Stimulated activated CD4-positive, alpha-beta T cell treated with anti-CD3 and anti-CD28 coated beads, Interleukin-4, amount 100 ng/mL, for 24 hours (primary cell): ENCODE measurements around the gene RBM19.

Source experiments
- DNase-seq: peaks from one replicate; pipeline ENCODE4 v3.0.0-alpha.2; 2020

RBM19 gene

DNA sequence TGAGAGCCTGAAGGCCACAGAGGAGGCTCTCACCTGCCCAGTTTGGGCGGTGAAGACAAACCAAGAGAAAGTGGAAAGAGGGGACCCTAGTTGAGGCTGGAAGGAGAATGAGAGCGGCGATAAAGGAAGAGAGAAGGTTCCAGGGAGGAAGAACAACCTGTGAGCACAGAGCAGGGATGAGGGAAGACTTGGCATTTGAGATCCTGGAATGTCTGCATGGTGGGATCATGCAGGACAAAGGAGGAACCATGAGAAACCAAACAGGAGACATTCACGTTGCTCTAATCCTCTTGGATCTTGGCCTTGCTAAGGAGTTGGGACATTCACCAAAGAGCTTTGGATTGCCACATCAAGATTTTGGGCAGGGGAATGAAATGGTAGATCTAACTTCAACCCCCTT is 22.9 kb upstream of the RBM19 start:
- DNase-seq, result no peak

DNA sequence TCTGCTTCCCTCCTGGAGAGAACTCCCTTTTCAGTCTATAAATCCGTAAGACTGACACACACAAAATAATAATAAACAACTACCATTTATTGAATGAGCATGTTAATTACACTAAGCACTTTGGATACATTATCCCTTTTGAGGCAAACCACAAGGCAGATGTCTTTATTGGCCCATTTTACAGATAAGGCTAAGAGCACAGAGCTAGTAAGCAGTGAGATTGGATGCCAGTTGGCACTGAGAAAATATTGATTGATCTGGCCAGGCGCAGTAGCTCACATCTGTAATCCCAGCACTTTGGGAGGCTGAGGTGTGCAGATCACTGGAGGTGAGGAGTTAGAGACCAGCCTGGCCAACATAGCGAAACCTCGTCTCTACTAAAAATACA is 21.9 kb upstream of the RBM19 start:
- no peak for DNase-seq

DNA sequence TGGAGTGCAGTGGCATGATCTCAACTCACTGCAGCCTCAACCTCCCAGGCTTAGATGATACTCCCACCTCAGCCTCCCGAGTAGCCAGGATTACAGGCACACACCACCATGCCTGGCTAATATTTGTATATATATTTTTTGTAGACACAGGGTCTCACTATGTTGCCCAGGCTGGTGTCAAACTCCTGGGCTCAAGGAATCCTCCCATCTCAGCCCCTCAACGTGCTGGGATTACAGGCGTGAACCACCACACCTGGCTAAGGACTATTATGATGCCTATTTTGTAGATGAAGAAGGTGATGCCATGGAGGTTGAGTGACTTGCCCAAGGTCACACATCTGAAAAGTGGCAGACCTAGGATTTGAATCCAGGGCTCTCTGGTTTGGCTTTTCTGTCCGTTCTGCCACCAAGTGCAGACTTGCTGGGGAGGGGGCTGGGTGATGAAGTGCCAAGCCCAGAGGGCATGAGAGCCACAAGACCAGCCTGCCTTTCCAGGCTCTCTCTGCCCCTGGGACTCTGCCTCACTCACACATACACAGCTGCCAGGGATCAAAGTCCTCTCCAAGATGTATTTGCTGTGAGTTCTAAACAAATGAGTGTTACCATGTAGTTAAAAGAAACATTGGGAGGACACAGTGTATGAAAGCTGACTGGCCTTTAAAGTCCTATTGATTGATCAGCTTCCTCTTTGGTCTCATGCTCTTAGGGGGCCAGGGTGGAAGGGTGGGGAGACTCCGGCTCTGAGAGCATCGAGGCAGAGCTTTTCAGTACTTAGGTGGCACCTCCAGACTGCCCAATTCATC is 21.3 kb upstream of the RBM19 start:
- DNase-seq, result no peak

DNA sequence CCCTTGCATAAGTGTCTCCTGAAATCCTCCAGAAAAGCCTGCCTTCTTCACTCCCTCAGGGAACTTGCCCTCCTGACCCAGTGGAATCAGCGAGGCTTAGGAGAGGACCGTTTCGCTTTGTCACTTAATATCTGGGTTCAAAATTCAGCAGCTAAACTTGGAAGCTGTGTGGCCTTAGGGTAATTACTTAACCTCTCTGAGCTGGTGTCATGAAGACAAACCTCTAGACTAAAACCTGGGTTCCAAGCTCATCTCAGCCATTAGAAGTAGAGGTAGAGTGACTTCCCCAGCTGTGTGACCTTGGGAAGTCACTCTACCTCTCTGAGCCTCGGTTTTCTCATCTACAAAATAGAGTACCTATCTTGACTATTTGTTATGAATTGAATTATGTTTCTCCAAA is 18.3 kb upstream of the RBM19 start:
- no peak for DNase-seq

DNA sequence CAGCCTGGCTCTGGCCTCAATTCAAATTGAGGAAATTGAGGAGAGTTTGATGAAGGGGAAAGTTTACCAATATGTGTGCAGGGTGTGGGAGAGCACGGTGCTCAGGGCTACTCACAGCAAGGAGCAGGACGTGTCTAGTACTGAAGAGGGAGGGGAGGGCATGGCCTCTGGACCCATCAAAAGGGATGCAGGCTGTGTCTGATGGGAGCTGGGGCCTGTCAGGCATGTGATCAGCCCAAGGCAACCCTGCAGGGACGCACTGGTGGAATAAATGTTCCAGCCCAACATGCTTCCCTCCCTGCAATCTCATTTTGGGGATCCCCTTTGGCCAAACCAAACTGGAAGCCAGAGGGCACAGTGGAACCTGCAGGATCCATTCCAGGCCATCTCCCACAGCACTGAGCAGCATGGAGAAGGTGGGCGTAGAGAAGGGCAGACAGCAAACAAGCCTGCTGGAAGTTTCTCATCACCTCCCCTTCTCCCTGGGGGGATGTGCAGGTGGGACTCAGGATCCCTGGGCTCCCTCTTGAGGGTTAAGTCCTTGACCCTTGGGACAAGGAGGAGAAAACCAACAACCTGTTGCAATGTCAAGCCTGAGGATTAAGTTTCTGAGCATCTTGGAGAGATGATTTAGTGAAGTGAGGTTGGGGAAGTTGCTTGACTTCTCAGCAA is 17.8 kb upstream of the RBM19 start:
- DNase-seq, result no peak

DNA sequence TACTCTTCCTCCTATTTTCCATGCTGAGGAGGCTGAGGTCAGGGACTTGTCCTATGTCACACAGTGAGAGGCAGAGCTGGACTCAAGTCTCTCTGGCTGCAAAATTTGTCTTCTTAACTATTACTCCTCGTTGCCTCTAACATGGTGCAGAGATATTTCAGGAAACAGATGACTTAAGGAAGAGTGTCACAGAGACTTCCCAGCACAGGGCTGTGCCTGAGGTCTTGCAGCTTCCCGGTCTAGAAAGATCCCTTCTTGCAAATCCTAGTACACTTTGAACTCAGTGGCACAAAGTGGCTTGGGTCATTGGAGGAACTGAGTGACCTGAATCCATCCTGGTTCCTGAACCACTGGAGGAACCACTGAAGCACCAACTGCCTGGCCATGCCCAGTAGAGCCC is 17.1 kb upstream of the RBM19 start:
- DNase-seq, result no peak

DNA sequence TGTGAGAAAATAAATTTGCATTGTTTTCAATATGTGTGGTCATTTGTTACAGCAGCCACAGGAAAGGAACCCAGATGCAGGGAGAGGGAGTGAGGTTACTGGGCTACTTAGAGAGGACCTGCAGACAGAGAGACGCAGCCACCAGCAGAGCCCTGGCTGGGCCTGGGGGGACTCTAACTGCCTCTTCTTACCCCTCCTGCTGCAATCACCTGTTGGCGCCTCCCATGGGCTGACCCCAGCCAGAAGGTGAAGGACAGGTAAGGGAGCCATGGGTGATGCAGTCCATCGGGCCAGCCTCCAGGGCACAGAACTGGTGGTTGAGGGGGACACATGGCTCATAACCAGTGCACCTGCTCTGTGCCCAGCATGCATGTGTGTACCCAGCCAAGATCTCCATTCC is 15.8 kb upstream of the RBM19 start:
- DNase-seq, result no peak

DNA sequence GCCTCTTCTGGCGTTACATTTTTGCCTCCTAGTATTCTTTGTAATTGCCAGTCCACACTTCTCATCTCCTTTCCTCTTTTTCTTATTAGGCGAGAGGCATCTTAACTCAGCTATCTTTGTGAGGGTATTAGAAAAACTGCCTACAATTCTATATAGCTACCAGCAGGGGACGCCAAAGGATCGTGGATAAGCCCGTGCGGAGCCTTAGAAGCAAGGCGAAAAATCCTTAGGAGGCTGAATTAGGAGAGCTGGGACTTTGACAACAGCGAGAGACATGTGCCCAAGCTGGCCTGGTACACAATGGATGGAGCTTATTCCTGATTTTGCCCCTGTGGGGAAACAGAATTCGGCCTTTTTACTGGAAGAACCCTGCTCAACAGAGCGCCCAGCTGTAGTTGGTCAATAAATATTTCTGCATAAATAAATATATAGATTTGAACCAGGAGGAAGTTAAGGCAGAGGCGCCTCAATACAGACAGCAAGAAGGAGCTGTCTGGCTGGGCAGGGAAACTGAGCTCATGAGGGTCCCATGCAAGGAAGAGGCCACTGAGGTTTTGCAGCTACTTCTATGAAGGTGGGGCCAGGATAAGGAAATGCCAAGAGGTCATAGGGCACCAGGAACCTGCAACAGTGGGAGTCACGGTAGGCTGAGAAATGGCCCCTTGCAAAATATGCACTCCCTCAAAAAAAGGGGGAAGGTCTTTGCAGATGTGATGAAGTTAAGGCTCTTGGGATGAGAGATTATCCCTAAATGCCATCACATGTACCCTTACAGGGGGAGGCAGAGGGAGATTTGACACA is 14.6 kb upstream of the RBM19 start:
- peak; percentile 20 for DNase-seq

DNA sequence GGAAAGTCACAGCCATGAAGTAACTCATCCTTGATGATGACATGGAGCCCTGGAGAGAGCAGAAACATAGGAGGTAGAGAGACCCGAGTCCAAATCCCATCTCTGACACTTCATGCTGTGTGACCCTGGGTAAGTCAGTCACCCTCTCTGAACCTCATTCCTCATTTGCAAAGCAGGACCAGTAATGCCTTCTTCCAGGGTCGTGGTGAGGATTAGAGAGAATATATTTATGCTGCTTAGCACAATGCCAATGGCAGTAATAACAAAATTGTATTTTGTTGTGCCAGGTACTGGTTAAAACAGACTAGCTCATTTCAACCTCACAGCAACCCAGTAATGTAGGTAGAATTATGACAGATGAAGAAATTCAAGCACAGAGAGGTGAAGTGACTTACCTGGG is 13.9 kb upstream of the RBM19 start:
- no peak for DNase-seq

DNA sequence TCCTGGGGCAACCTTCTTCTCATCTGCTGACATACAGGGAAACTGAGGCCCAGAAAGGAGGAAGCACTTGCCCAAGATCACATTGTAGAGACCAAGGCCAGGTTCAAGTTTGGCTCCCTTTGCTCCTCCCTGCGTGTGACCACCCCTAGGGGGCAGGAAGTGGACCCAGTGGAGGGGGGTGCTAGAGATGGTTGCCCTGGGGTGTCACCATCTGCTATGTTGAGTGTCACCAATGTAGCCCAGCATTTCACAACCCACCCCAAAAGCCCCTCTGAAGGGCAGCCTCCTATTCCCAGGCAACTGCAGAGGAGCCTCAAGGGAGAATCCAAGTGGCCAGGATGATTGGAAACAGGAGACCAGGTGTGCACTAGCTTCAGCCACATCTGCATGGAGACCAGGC is 12.0 kb upstream of the RBM19 start:
- no peak for DNase-seq

DNA sequence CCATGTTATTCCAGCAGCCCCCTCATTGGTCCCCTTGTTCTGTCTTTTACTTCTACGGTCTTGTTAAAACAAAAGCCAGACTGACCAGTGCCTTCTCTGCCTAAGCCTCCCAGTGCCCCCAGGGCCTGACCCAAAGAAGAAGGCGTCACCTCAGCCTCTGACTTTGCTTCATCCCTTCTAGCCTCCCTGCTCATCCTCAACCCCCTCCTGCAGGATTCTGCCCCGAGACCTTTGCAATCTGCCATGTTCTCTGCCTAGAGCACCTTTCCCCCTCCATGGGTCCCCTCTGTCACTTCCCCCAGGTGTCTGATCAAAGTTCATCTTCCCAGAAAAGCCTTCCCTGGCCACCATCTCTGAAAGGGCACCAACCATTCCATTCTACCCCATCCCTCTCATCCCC is 7.9 kb upstream of the RBM19 start:
- no peak for DNase-seq

DNA sequence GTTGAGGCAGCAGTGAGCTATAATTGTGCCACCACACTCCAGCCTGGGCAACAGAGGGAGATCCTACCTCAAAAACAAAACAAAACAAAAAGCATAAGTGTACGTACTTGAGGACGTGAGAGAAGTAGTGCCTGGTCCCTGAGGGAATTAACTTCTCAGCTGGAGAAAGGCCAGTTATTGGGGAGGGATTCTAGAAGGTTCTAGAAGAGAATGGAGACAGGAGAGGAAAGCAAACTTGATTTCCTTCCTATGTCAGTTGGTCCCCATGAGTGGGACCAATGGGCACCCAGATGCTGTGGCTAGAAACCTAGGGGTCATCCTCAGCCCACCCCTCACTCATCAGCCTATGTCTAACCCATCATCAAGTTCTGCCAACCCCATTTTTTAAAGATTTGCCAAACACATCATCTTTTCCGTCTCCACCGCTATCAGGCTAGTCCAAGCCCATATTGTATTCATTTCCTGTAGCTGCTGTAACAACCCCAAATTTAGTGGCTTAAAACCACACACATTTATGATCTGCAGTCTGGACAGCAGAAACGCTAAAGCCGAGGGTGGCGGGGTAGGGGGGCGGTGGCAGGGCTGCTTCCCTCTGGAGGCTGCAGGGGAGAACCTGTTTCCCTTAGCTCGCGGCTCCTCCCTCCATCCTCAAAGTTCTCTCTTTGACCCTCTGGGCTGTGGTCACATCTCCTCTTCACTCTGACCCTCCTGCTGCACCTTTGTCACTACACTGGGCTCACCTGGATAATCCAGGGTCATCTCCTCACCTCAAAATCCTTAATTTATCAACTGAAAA is 7.2 kb upstream of the RBM19 start:
- no peak for DNase-seq

DNA sequence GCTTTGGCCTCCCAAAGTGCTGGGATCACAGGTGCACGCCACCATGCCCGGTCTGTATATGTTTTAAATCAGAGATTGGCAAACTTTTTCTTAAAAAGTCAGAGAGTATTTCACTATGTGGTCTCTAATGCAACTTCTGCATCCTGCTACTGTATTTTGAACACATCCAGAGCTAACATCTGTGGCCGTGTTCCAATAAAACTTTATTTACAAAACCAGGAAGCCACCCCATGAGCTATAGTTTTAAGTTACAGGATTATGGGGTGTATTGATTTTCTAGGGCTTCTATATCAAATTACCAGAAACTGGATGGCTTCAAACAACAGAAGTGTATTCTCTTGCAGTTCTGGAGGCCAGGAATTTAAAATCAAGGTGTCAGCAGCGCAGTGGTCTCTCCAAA is 5.3 kb upstream of the RBM19 start:
- DNase-seq, result no peak

DNA sequence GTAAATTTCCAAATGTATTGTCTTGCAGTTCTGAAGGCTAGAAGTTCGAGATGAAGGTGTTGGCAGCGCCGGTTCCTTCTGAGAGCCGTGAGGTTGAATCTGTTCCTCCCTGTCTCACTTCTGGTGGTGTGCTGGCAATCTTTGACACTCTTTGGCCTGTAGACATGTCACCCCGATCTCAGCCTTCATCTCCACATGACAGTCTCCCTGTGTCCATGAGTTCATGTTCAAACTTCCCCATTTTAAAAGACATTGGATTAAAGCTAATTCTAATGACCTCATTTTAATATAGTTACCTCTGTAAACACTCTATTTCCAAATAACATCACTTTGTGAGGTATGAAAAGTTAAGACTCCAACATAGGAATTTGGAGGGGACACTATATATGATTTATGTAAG is 4.1 kb upstream of the RBM19 start:
- no peak for DNase-seq

DNA sequence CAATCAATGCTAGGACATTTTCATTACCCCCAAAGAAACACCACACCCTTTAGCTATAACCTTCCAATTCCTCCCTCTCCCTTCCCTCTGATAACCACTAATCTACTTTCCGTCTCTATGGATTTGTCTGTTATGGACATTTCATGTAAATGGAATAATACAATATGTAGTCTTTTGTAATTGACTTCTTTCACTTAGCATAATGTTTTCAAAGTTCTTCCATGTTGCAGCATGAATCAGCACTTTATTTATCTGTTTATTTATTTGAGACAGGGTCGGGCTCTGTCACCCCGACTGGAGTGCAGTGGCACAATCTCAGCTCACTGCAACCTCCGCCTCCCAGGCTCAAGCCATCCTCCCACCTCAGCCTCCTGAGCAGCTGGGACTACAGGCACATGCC is 1.2 kb upstream of the RBM19 start:
- DNase-seq, result no peak

DNA sequence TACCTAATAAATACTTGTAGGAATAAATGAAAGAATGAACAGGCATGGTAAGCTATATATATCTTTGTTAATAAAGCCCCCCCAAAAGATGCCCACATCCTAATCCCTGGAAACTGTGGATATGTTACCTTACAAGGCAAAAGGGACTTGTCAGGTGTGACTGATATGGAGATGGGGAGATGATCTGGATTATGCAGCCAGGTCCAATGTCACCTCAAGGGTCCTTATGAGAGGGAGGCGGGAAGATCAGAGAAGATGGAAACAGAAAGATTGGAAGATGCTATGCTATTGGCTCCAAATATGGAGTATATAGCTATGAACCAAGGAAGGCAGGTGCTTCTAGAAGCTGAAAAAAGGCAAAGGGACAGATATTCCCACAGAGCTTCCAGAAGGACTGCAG is 3.4 kb downstream of the RBM19 start:
- no peak for DNase-seq

DNA sequence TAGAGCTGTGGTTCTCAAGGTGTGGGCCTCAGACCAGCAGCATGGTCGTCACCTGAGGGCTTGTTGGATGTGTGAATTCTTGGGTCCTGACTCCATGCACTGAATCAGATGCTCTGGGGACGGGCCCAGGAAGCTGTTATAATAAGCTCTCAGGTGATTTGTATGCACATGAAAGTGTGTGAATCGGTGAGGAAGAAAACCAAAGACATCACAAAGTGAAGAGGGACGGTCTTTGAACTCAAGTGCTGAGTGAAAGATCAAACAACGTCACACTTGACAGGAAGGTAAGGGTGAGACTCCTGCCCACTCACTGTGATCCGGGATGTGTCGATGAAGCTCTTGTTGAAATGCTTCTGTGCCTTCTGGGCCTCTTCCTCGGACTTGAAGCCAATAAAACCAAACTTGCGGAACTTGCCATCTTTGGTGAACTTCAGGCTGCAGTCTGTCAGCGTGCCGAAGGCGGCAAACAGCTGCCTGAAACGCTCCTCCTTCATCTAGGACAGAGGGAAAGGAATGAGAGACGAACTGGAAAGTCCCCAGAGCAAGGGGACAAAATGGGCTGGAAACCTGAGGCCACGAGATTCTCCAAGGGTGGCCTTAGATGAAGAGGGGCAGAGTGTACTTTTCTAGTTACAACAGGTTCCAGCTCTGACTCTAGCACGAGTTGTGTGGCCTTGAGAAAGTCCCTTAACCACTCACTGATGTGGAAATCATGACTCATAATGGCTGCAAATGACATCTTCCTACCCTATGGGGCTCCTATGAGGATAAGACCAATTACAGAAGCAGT is 4.0 kb downstream of the RBM19 start:
- peak; percentile 52 for DNase-seq

DNA sequence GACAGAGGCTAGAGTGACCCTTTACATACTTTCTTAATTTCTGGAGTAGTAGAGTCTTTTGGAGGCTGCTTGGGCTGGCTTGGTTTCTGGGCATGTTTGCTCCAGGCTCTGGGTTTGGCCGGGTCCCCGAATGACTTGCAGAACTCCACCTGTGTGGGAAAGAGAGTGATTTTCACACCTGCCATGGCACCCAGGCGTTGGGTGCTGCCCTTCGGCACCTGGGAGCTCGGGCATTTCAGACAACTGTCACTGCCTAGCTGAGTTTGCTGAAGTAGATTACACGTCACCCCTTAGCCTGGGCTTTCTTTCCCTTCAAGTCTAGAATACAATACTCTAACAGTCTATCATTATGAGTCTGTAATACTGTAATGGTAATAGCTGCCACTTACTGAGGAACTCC is 6.1 kb downstream of the RBM19 start:
- DNase-seq, result no peak

DNA sequence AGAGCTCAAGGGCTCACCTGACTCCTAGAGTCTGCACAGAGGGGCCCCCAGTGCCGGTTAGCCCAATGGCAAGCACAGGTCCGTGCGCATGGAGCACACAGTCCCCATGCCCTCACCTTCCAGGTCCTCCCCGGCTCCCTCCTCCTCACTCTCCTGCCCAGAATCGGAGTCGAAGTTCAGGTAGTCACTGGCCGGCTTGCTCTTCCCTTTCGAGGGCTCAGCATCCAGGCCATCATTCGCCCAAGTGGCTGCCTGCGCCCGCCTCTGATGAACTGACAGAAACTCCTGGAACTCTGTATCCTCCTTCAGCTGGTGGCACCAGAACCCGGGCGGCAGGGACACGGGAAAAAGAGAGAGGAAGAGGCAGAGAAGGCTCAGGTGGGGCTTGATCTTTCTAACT is 7.0 kb downstream of the RBM19 start:
- DNase-seq, result no peak

DNA sequence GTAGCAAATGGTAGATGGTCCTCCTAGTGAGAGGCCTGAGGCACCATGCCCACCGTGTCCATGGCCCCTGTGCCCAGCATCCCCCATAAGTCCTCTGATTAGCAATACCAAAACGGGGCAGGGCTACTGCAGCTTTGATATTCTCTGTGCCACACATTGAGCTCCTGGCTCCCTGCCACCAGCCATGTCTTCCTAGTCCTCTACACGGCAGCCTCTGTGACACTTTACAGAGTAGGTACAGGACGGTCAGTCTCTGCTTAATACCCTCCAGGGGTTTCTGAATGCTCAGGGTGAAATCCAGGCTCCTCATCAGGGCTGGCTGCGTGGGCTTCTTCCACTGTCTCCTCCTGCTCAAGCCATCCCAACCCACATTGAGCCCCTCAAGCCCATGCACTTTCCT is 8.0 kb downstream of the RBM19 start:
- DNase-seq, result no peak

DNA sequence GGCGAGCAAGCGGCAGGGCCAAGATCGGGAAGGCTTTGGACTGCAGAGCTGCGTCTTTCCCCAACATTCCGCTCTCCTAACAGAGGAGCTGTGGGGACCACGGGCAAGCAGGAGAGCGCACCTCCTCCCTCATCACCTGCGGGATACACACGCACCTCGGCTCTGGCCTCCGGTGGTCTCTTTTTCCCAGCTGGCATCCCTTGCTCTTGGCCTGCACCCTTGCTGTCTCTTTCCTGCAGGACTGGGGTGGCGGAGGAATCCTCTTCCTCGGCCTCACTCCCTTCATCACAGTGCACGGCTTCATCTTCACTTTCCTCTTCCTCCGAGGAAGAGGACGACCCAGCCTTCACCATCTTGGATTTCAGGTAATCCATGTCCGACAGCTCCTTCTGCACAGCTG is 8.5 kb downstream of the RBM19 start:
- no peak for DNase-seq
